Measurements from ENCODE around the gene ADAM10. TPM values are rescaled to one million over a fixed set of nuclear protein-coding genes. Genes with fewer than 3 reads are reported as not detected.
A peak's percentile ranks its signal among the peaks of the same experiment; 100 is the strongest.

Gene ADAM10
- total RNA-seq, 1 donor from 2014 or later, result 140 TPM

DNA sequence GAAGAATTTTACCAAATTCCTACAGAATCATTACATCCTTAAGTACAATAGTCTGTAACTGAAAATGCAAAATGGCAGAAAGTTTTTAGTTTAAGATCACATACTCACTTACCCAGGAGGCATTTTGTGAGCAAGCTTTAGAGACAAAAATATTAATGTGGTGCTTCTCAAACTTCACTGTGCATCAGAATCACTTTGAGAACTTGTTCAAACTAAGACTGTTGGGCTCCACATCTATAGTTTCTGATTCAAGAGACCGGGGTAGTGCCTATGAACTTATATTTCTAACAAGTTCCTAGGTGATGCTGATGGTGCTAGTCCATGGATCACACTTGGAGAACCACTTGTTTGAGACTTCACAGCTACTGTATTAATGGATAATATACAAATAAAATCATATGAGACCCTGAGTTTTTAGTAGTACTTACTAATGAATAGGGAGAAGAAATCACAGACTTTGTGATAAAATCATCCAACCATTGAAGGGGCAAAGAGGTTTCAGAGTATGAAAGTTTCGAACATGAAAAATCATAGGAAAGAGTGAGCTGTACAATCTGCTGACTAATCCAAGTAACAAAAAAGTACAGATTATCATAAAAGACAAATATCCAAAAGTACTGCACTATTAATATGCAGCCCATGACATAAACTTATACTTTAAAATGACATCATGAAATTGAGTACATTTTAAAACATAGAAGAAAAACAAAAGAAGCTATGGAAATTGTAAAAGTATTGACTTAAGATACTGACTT, 110.3 kb downstream of the ADAM10 start:
- H3K27me3 Mint-ChIP-seq (ENCODE audit: unreplicated experiment), result no peaks in the 10 kb centered on the region
- no peak overlapping the region for H3K4me3 Mint-ChIP-seq (ENCODE audit: unreplicated experiment)
- no peaks in the 10 kb centered on the region for H3K36me3 Mint-ChIP-seq (ENCODE audit: unreplicated experiment)
- TF ChIP-seq, protein P1, sequence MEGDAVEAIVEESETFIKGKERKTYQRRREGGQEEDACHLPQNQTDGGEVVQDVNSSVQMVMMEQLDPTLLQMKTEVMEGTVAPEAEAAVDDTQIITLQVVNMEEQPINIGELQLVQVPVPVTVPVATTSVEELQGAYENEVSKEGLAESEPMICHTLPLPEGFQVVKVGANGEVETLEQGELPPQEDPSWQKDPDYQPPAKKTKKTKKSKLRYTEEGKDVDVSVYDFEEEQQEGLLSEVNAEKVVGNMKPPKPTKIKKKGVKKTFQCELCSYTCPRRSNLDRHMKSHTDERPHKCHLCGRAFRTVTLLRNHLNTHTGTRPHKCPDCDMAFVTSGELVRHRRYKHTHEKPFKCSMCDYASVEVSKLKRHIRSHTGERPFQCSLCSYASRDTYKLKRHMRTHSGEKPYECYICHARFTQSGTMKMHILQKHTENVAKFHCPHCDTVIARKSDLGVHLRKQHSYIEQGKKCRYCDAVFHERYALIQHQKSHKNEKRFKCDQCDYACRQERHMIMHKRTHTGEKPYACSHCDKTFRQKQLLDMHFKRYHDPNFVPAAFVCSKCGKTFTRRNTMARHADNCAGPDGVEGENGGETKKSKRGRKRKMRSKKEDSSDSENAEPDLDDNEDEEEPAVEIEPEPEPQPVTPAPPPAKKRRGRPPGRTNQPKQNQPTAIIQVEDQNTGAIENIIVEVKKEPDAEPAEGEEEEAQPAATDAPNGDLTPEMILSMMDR (IDR thresholded peaks at IDR 0.05; ENCODE audit: partially characterized antibody, unreplicated experiment), result no peak
- no peak overlapping the region for H3K27ac Mint-ChIP-seq (ENCODE audit: unreplicated experiment)
- H3K9me3 Mint-ChIP-seq (ENCODE audit: unreplicated experiment), result no peaks in the 10 kb centered on the region
- DNase-seq, result no peak
- H3K4me1 Mint-ChIP-seq (ENCODE audit: low read depth, unreplicated experiment), result no peaks in the 10 kb centered on the region

DNA sequence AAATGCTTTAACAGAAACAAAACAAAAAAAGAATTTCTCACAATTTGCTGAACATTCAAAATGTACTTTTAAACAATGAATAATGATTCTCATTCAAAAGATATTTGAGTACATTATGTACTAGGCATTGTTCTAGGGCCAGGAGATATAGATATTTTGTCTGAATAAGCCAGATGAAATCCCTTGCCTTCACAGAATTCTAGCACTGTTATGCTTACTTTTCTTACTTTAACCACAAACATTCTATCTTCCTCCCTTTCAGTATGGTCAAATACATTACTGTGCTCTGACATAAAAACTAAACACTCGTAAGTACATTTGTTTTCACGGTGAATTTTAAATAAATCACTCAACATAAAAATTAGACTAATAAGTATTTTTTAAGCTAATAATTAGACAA, 116.7 kb downstream of the ADAM10 start:
- Mint-ChIP-seq H3K27ac (ENCODE audit: unreplicated experiment) (no peak overlapping the region), H3K4me3 (ENCODE audit: unreplicated experiment) (no peak overlapping the region), H3K9me3 (ENCODE audit: unreplicated experiment) (no peaks in the 10 kb centered on the region), H3K4me1 (ENCODE audit: low read depth, unreplicated experiment) (no peaks in the 10 kb centered on the region), H3K36me3 (ENCODE audit: unreplicated experiment) (peaks cover 6% of the 10 kb centered on the region), H3K27me3 (ENCODE audit: unreplicated experiment) (no peaks in the 10 kb centered on the region)
- TF ChIP-seq, protein P1 (IDR thresholded peaks at IDR 0.05; ENCODE audit: partially characterized antibody, unreplicated experiment), result no peak
- no peak for DNase-seq

DNA sequence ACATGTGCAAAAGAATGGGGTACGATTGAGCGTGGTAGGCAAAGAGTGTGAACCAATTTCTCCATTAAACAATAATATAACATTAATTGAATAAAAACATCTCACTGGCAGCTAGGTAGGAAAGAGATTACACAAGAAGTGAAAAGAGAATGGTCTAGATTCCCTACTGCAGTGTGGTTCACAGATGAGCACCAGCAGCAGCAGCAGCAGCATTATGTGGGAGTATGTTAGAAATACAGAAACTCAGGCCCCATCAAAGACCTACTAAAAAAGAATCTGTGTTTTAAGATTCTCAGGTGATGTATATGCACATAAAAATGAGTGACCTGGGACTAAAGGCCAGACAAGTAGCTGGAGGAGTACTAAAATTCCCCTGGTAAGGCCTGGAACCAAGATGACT, 118.2 kb downstream of the ADAM10 start:
- no peaks in the 10 kb centered on the region for H3K27me3 Mint-ChIP-seq (ENCODE audit: unreplicated experiment)
- DNase-seq, result no peak
- peaks cover 2% of the 10 kb centered on the region for H3K9me3 Mint-ChIP-seq (ENCODE audit: unreplicated experiment)
- TF ChIP-seq, protein P1 (IDR thresholded peaks at IDR 0.05; ENCODE audit: partially characterized antibody, unreplicated experiment), result no peak
- peak overlapping the region; percentile 17 for H3K4me3 Mint-ChIP-seq (ENCODE audit: unreplicated experiment)
- peaks cover 9% of the 10 kb centered on the region for H3K36me3 Mint-ChIP-seq (ENCODE audit: unreplicated experiment)
- H3K4me1 Mint-ChIP-seq (ENCODE audit: low read depth, unreplicated experiment), result no peaks in the 10 kb centered on the region
- H3K27ac Mint-ChIP-seq (ENCODE audit: unreplicated experiment), result no peak overlapping the region

DNA sequence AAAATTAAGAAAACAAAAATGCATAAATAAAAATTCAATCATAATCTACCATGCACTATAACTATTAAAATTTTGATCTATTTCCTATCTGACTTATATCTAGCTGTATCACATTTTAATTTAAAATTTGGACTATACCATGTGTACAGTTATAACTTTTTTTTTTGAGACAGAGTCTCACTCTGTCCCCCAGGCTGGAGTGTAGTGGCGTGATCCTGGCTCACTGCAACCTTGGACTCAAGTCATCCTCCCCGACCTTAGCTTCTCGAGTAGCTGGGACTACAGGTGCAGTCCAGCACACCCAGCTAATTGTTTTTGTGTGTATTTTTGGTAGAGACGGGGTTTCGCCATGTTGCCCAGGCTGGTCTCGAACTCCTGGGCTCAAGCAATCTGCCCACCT, 119.9 kb downstream of the ADAM10 start:
- Mint-ChIP-seq H3K9me3 (ENCODE audit: unreplicated experiment) (peaks cover 2% of the 10 kb centered on the region), H3K27ac (ENCODE audit: unreplicated experiment) (no peak overlapping the region), H3K4me1 (ENCODE audit: low read depth, unreplicated experiment) (no peaks in the 10 kb centered on the region), H3K27me3 (ENCODE audit: unreplicated experiment) (no peaks in the 10 kb centered on the region), H3K4me3 (ENCODE audit: unreplicated experiment) (no peak overlapping the region), H3K36me3 (ENCODE audit: unreplicated experiment) (peaks cover 10% of the 10 kb centered on the region)
- no peak for DNase-seq
- TF ChIP-seq, protein P1 (IDR thresholded peaks at IDR 0.05; ENCODE audit: partially characterized antibody, unreplicated experiment), result no peak

DNA sequence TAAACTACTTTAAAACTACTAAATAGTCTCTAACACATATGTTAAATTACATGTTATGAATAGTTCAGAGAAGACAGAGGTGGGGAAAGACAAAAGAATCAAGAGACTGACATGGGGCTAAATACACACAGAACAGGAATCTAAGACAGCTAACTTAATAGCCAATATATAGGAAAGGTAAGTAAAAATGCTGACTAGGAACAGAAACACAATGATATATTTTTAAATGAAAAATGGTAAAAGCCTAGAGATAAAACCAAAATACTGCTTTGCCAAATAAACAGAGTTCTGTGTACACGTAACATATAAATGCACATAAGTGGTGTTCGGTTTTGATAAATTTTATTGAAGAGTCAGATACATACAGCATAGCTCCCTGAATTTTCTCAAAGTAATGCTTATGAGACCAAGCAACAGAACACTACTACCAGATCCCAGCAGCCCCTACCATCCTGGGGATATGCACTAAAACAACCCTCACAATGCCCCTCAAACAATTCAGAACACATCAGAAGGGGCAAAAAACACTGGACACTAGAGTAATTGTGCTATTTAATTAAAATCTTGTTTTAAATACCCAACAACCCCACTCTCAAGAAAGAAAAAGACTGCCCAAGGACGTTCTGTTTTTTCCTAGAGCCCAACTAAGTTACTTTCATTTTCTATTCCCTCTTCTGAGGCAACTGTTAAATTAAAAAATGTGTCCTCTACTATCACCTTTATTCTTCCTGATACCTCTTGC, 121.1 kb downstream of the ADAM10 start:
- Mint-ChIP-seq H3K4me1 (ENCODE audit: low read depth, unreplicated experiment) (no peaks in the 10 kb centered on the region), H3K36me3 (ENCODE audit: unreplicated experiment) (peaks cover 14% of the 10 kb centered on the region), H3K27me3 (ENCODE audit: unreplicated experiment) (no peaks in the 10 kb centered on the region), H3K27ac (ENCODE audit: unreplicated experiment) (no peak overlapping the region), H3K4me3 (ENCODE audit: unreplicated experiment) (no peak overlapping the region), H3K9me3 (ENCODE audit: unreplicated experiment) (peaks cover 4% of the 10 kb centered on the region)
- no peak for DNase-seq
- TF ChIP-seq, protein P1 (IDR thresholded peaks at IDR 0.05; ENCODE audit: partially characterized antibody, unreplicated experiment), result no peak
